WTC11 (cell line): Measurements from ENCODE around the gene SAP30L. TPM values are rescaled to one million over a fixed set of nuclear protein-coding genes. Genes with fewer than 3 reads are reported as not detected.
A peak's percentile ranks its signal among the peaks of the same experiment; 100 is the strongest.

Experiments
- ATAC-seq: fragments of 200-7000 bp; cut with Tn5 transposase; 2 replicates; pipeline ENCODE4 v1.10.0; 2021; ENCODE audit warnings: mild to moderate bottlenecking, moderate library complexity
- CTCF ChIA-PET: fragments of 300-600 bp; sonication (Branson Sonifier 250); formaldehyde crosslinking; loops from one replicate; lab custom pipeline; 2021; ENCODE audit warnings: antibody characterized with exemption; lab: Charles Lee
- POLR2A ChIA-PET: fragments of 350-600 bp; sonication (Branson Sonifier 250); formaldehyde crosslinking; loops from one replicate; lab custom pipeline; 2021; ENCODE audit warnings: antibody characterized with exemption; lab: Charles Lee
- DNase-seq: peaks from one replicate; pipeline ENCODE4 v3.0.0; 2021; ENCODE audit warnings: low spot score
- H3K27ac Mint-ChIP-seq: 2 replicates; pipeline ENCODE4 v1.8.0; 2021; ENCODE audit warnings: mixed read lengths
- H3K27me3 Mint-ChIP-seq: 2 replicates; pipeline ENCODE4 v1.8.0; 2021; ENCODE audit warnings: low read depth, mild to moderate bottlenecking, moderate library complexity, mixed read lengths
- H3K36me3 Mint-ChIP-seq: 2 replicates; pipeline ENCODE4 v1.8.0; 2021; ENCODE audit warnings: mixed read lengths
- H3K4me1 Mint-ChIP-seq: 2 replicates; pipeline ENCODE4 v1.8.0; 2022; ENCODE audit warnings: mixed read lengths
- H3K4me3 Mint-ChIP-seq: 2 replicates; pipeline ENCODE4 v1.8.0; 2021; ENCODE audit warnings: mild to moderate bottlenecking, moderate library complexity, mixed read lengths
- H3K9me3 Mint-ChIP-seq: 2 replicates; pipeline ENCODE4 v1.8.0; 2021; ENCODE audit warnings: mixed read lengths
- ATF1 ChIP-seq: sonication (generic); formaldehyde crosslinking; IDR thresholded peaks from 2 replicates; pipeline ENCODE4 v1.8.1; 2023; ENCODE audit warnings: mild to moderate bottlenecking, moderate library complexity, missing genetic modification reagents
- ELF4 ChIP-seq: sonication (generic); formaldehyde crosslinking; IDR thresholded peaks from 2 replicates; pipeline ENCODE4 v1.8.1; 2022; ENCODE audit warnings: low read depth, mild to moderate bottlenecking, moderate library complexity, missing genetic modification reagents
- GABPB1 ChIP-seq: sonication (generic); formaldehyde crosslinking; IDR thresholded peaks from 2 replicates; pipeline ENCODE4 v1.8.1; 2023; ENCODE audit warnings: mild to moderate bottlenecking, missing genetic modification reagents
- GTF2I ChIP-seq: fragments of 250-450 bp; sonication (Bioruptor Pico); conservative IDR thresholded peaks from 2 replicates; pipeline ENCODE4 v1.4.0; 2021; ENCODE audit warnings: mild to moderate bottlenecking
- JAZF1 ChIP-seq: fragments of 250-450 bp; sonication (Bioruptor Pico); IDR thresholded peaks from 2 replicates; pipeline ENCODE4 v1.9.0; 2021; ENCODE audit warnings: moderate library complexity, mild to moderate bottlenecking, inconsistent platforms
- MYBL2 ChIP-seq: sonication (generic); formaldehyde crosslinking; IDR thresholded peaks from 2 replicates; pipeline ENCODE4 v1.8.1; 2023; ENCODE audit warnings: mild to moderate bottlenecking, moderate library complexity, missing genetic modification reagents
- NFYB ChIP-seq: sonication (generic); formaldehyde crosslinking; conservative IDR thresholded peaks from 2 replicates; pipeline ENCODE4 v1.8.0; 2022; ENCODE audit warnings: low read depth, missing genetic modification reagents
- OVOL2 ChIP-seq: fragments of 250-450 bp; sonication (Bioruptor Pico); IDR thresholded peaks from 2 replicates; pipeline ENCODE4 v1.9.0; 2021; ENCODE audit warnings: mild to moderate bottlenecking, borderline replicate concordance
- RORB ChIP-seq: fragments of 250-450 bp; sonication (Bioruptor Pico); IDR thresholded peaks from 2 replicates; pipeline ENCODE4 v1.9.0; 2021; ENCODE audit warnings: mild to moderate bottlenecking
- TEAD1 ChIP-seq: sonication (generic); formaldehyde crosslinking; IDR thresholded peaks from 2 replicates; pipeline ENCODE4 v1.8.0; 2022; ENCODE audit warnings: mild to moderate bottlenecking, missing genetic modification reagents
- TP53 ChIP-seq: sonication (generic); formaldehyde crosslinking; IDR thresholded peaks from 2 replicates; pipeline ENCODE4 v1.8.1; 2023; ENCODE audit warnings: mild to moderate bottlenecking, missing genetic modification reagents
- ZNF138 ChIP-seq: sonication (generic); formaldehyde crosslinking; conservative IDR thresholded peaks from 2 replicates; pipeline ENCODE4 v1.8.1; 2022; ENCODE audit warnings: mild to moderate bottlenecking, moderate library complexity, missing genetic modification reagents
- ZNF219 ChIP-seq: sonication (generic); formaldehyde crosslinking; IDR thresholded peaks from 2 replicates; pipeline ENCODE4 v1.8.0; 2023; ENCODE audit warnings: missing genetic modification reagents, mild to moderate bottlenecking, borderline replicate concordance
- ZNF232 ChIP-seq: sonication (generic); formaldehyde crosslinking; IDR thresholded peaks from 2 replicates; pipeline ENCODE4 v1.8.0; 2022; ENCODE audit warnings: mild to moderate bottlenecking, missing genetic modification reagents
- total RNA-seq: library from RNA; stranded (reverse); gene quantifications from 3 replicates; pipeline ENCODE4 v1.2.3, GENCODE V29; 2021
- TF ChIP-seq, protein P1 (sequence below): sonication (generic); formaldehyde crosslinking; IDR thresholded peaks from 2 replicates; pipeline ENCODE4 v1.8.1; 2022; ENCODE audit warnings: low read depth, missing genetic modification reagents, borderline replicate concordance
- TF ChIP-seq, protein P2 (sequence below): sonication (generic); formaldehyde crosslinking; IDR thresholded peaks from 2 replicates; pipeline ENCODE4 v1.8.0; 2023; ENCODE audit warnings: missing genetic modification reagents, mild to moderate bottlenecking, borderline replicate concordance
- TF ChIP-seq, protein P3 (sequence below): sonication (generic); formaldehyde crosslinking; IDR thresholded peaks from 2 replicates; pipeline ENCODE4 v1.8.1; 2022; ENCODE audit warnings: low read depth, mild to moderate bottlenecking, moderate library complexity, missing genetic modification reagents, borderline replicate concordance
- TF ChIP-seq, protein P4 (sequence below): fragments of 250-450 bp; sonication (Bioruptor Pico); IDR thresholded peaks from 2 replicates; pipeline ENCODE4 v1.9.0; 2021; ENCODE audit warnings: mild to moderate bottlenecking
- TF ChIP-seq, protein P5 (sequence below): fragments of 250-450 bp; sonication (Bioruptor Pico); IDR thresholded peaks from 2 replicates; pipeline ENCODE4 v2.1.2; 2022; ENCODE audit warnings: mild to moderate bottlenecking, moderate library complexity
- TF ChIP-seq, protein P6 (sequence below): fragments of 200-600 bp; IDR thresholded peaks from 2 replicates; pipeline ENCODE4 v1.8.0; 2022; ENCODE audit warnings: antibody characterized with exemption
- TF ChIP-seq, protein P7 (sequence below): sonication (generic); formaldehyde crosslinking; IDR thresholded peaks from 2 replicates; pipeline ENCODE4 v1.8.1; 2022; ENCODE audit warnings: mild to moderate bottlenecking, moderate library complexity, missing genetic modification reagents

Gene SAP30L
- total RNA-seq, 1 experiment from 2014 or later, result 33.5 TPM

DNA sequence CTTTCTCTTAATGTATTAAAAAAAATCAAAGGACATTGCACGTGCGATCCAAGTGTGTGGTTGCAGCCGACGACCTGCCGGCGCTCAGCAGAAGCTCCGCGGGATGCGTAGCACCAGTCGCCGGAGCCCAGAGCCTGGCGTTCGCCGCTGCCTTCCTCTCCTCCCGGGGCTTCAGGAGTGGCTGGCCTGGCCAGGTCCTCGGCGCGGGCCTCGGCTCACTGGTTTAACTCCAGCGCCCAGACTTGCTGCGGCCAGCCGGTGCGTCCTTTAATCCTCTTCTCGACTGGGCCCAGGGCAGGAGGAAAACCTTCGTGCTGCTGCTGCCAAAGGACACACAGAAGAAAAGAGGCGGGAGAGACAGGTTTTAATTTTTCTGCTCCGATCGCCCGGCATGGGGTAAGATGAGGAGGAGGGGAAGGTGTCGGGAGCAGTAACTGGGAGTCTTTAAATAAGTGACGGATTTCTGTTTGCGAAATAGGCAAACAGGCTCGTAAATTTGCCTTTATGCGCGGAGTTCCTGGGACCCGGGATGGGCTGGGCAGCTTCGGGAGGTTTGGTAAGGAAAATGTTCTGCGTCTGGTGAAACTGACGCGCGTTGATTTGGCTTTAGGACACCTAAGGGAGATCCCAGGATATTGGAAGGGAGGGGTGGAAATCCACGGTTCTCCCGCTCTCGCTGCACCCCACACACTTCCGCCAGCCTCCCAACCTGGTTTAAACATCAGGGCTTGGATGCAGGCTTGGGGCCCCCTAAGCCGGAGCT lies 30.0 kb downstream of the SAP30L start:
- ChIA-PET CTCF (interaction anchor here (0.9 to 4.2 kb wide), 5 partner anchors 7 to 133 kb away, joined by 3 to 26 read pairs (median 6); no protein-coding TSS in a partner anchor), POLR2A (no interaction called here)
- H3K36me3 Mint-ChIP-seq, result no peaks in the 10 kb centered on the region
- H3K27me3 Mint-ChIP-seq, result peaks cover 100% of the 10 kb centered on the region
- no peak for TF ChIP-seq ELF4
- no peak for TF ChIP-seq RORB (CRISPR knock-in tag)
- no peak for TF ChIP-seq ZNF138 (CRISPR knock-in tag)
- TF ChIP-seq GTF2I (CRISPR knock-in tag), result no peak
- no peak for TF ChIP-seq ATF1
- TF ChIP-seq, protein P1, sequence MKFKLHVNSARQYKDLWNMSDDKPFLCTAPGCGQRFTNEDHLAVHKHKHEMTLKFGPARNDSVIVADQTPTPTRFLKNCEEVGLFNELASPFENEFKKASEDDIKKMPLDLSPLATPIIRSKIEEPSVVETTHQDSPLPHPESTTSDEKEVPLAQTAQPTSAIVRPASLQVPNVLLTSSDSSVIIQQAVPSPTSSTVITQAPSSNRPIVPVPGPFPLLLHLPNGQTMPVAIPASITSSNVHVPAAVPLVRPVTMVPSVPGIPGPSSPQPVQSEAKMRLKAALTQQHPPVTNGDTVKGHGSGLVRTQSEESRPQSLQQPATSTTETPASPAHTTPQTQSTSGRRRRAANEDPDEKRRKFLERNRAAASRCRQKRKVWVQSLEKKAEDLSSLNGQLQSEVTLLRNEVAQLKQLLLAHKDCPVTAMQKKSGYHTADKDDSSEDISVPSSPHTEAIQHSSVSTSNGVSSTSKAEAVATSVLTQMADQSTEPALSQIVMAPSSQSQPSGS, result no peak
- TF ChIP-seq, protein P2, sequence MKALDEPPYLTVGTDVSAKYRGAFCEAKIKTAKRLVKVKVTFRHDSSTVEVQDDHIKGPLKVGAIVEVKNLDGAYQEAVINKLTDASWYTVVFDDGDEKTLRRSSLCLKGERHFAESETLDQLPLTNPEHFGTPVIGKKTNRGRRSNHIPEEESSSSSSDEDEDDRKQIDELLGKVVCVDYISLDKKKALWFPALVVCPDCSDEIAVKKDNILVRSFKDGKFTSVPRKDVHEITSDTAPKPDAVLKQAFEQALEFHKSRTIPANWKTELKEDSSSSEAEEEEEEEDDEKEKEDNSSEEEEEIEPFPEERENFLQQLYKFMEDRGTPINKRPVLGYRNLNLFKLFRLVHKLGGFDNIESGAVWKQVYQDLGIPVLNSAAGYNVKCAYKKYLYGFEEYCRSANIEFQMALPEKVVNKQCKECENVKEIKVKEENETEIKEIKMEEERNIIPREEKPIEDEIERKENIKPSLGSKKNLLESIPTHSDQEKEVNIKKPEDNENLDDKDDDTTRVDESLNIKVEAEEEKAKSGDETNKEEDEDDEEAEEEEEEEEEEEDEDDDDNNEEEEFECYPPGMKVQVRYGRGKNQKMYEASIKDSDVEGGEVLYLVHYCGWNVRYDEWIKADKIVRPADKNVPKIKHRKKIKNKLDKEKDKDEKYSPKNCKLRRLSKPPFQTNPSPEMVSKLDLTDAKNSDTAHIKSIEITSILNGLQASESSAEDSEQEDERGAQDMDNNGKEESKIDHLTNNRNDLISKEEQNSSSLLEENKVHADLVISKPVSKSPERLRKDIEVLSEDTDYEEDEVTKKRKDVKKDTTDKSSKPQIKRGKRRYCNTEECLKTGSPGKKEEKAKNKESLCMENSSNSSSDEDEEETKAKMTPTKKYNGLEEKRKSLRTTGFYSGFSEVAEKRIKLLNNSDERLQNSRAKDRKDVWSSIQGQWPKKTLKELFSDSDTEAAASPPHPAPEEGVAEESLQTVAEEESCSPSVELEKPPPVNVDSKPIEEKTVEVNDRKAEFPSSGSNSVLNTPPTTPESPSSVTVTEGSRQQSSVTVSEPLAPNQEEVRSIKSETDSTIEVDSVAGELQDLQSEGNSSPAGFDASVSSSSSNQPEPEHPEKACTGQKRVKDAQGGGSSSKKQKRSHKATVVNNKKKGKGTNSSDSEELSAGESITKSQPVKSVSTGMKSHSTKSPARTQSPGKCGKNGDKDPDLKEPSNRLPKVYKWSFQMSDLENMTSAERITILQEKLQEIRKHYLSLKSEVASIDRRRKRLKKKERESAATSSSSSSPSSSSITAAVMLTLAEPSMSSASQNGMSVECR, result no peak
- TF ChIP-seq MYBL2, result no peak
- TF ChIP-seq, protein P3, sequence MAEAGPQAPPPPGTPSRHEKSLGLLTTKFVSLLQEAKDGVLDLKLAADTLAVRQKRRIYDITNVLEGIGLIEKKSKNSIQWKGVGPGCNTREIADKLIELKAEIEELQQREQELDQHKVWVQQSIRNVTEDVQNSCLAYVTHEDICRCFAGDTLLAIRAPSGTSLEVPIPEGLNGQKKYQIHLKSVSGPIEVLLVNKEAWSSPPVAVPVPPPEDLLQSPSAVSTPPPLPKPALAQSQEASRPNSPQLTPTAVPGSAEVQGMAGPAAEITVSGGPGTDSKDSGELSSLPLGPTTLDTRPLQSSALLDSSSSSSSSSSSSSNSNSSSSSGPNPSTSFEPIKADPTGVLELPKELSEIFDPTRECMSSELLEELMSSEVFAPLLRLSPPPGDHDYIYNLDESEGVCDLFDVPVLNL (CRISPR knock-in tag), result no peak
- no peak for TF ChIP-seq ZNF219 (CRISPR knock-in tag)
- TF ChIP-seq ZNF232 (CRISPR knock-in tag), result no peak
- no peak for TF ChIP-seq GABPB1 (CRISPR knock-in tag)
- TF ChIP-seq NFYB, result no peak
- no peak for TF ChIP-seq TEAD1
- peak overlapping the region; percentile 59 for H3K4me3 Mint-ChIP-seq
- ATAC-seq (no peak), DNase-seq (peak; percentile 52)
- peaks cover 65% of the 10 kb centered on the region for H3K4me1 Mint-ChIP-seq
- H3K9me3 Mint-ChIP-seq, result no peaks in the 10 kb centered on the region
- no peak overlapping the region for H3K27ac Mint-ChIP-seq

DNA sequence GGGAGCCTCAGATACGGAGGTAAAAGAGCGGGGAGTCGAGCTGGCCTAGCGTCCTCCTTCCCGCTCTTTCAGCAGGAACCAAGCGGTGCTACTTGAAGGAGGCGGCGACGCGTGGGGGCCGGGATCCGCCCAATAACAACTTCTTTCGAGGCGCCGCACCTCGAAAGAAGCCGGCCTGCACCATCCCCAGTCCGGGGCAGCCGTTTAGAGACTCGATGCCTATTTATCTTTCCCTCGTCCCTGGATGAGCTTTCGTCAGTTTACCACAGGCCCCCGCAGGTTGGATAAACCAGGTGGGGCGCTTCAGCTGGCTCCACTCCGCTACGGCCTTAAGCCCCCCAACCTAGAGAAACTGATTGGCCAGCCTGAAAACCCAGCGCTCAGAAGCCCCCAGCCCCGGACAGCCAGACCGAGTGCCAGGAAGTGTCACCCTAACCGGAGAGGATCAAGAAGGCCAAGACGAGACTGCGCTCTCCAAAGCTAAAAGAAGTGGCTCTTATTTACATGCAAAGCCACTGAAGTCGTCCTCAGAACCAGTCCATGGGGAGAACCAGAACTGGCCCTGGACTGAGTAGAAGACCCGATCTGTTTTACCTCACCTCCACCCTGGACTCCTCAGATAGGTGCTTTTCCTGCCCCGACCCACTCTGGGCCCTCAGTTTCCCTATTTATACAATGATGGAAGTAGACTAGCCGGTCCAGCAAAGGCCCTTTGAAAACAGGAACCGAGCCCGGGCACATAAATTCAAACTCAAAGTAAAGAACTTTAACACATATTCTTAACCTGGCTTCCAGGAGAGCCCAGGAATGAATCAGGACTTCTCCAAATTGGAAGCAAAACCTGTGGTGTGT lies 30.8 kb downstream of the SAP30L start:
- Mint-ChIP-seq H3K27me3 (peaks cover 100% of the 10 kb centered on the region), H3K27ac (no peak overlapping the region), H3K4me3 (peak overlapping the region; percentile 59), H3K4me1 (peaks cover 63% of the 10 kb centered on the region), H3K36me3 (no peaks in the 10 kb centered on the region), H3K9me3 (no peaks in the 10 kb centered on the region)
- peak; percentile 1 for ATAC-seq
- DNase-seq, result peak; percentile 72
- CTCF ChIA-PET, result interaction anchor here (0.5 to 4.2 kb wide), 9 partner anchors 8 to 170 kb away, joined by 3 to 26 read pairs (median 5); no protein-coding TSS in a partner anchor
- POLR2A ChIA-PET, result no interaction called here
- TF ChIP-seq ZNF219 (CRISPR knock-in tag) (no peak), JAZF1 (CRISPR knock-in tag) (no peak), OVOL2 (CRISPR knock-in tag) (no peak), TP53 (CRISPR knock-in tag) (no peak)
- TF ChIP-seq, protein P4, sequence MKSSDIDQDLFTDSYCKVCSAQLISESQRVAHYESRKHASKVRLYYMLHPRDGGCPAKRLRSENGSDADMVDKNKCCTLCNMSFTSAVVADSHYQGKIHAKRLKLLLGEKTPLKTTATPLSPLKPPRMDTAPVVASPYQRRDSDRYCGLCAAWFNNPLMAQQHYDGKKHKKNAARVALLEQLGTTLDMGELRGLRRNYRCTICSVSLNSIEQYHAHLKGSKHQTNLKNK (CRISPR knock-in tag), result no peak
- TF ChIP-seq, protein P5, sequence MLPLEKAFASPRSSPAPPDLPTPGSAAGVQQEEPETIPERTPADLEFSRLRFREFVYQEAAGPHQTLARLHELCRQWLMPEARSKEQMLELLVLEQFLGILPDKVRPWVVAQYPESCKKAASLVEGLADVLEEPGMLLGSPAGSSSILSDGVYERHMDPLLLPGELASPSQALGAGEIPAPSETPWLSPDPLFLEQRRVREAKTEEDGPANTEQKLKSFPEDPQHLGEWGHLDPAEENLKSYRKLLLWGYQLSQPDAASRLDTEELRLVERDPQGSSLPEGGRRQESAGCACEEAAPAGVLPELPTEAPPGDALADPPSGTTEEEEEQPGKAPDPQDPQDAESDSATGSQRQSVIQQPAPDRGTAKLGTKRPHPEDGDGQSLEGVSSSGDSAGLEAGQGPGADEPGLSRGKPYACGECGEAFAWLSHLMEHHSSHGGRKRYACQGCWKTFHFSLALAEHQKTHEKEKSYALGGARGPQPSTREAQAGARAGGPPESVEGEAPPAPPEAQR (CRISPR knock-in tag), result no peak
- TF ChIP-seq, protein P6, sequence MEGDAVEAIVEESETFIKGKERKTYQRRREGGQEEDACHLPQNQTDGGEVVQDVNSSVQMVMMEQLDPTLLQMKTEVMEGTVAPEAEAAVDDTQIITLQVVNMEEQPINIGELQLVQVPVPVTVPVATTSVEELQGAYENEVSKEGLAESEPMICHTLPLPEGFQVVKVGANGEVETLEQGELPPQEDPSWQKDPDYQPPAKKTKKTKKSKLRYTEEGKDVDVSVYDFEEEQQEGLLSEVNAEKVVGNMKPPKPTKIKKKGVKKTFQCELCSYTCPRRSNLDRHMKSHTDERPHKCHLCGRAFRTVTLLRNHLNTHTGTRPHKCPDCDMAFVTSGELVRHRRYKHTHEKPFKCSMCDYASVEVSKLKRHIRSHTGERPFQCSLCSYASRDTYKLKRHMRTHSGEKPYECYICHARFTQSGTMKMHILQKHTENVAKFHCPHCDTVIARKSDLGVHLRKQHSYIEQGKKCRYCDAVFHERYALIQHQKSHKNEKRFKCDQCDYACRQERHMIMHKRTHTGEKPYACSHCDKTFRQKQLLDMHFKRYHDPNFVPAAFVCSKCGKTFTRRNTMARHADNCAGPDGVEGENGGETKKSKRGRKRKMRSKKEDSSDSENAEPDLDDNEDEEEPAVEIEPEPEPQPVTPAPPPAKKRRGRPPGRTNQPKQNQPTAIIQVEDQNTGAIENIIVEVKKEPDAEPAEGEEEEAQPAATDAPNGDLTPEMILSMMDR, result no peak
- TF ChIP-seq, protein P7, sequence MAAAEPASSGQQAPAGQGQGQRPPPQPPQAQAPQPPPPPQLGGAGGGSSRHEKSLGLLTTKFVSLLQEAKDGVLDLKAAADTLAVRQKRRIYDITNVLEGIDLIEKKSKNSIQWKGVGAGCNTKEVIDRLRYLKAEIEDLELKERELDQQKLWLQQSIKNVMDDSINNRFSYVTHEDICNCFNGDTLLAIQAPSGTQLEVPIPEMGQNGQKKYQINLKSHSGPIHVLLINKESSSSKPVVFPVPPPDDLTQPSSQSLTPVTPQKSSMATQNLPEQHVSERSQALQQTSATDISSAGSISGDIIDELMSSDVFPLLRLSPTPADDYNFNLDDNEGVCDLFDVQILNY (CRISPR knock-in tag), result no peak
